NOMO-1 treated with DMSO at 0.1 percent for 48 hours (cell line): ENCODE data around the gene SPRY2.

Experiments
- DNase-seq: peaks from one replicate; lab custom pipeline; 2025; ENCODE audit not compliant: unreplicated experiment; lab: John Stamatoyannopoulos, UW

SPRY2 gene

GRCh38 chr13:80314711-80315653, 25.9 kb downstream of the SPRY2 start:
- no peak for DNase-seq

DNA sequence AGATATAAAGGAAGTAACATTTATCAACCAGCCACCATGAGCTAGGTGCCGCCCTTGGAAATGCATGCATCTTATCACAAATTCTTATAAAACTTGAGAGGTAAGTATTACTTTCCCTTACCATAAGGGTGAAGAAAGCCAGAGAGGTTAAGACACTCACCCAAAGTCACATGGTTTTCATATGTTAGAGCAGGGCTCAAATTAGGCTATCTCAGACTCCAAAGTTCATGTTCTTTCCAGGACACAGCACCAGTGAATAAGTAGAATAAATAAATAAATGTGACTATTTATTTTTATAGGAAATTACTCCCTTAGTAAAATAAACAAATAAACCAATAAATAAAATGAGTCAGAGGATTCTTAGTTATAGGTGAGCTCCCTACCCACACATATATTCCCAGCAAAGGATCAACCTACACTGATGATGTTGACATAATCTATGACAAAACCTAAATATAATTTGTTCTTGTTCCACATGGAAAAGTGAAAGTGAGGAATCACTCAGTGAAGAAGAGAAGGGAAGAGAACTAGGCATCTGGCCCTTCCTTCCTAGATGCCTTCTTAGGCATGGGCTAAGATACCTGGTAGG, 27.2 kb downstream of the SPRY2 start:
- DNase-seq, result no peak

- no peak for DNase-seq
Measured at GRCh38 chr13:80312967-80313366, 28.0 kb downstream of the SPRY2 start.

DNA sequence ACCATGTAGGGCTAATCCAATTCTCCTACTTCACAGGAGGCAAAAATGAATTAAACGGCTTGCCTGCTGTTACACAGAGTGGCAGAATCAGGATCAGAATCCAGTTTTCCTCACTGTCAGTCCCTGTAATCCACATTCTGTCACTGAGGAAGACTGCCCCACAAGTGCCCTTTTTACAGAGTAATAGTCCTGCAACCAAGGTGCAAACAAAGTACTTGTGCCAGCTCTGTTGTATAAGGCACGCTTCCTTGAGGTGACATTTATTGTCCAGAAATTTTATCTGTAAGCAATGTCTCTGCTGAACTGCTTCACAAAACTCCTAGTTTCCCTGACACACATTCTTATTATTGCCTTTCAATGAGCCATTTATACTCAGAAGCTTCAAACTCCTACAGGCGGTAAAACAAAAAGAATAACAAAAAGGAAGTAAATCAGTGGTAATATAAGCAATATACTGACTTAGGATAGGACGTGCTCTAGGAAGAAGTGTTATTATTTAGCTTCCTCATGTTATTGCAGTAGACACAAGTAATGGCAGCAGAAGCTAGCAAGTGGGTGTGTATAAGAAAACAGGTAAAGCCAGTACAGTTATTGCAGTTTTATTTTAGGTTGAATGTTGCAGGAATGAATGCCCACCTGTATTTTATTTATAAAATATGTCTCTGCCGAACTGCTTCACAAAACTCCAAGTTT, 28.8 kb downstream of the SPRY2 start:
- DNase-seq, result no peak

GRCh38 chr13:80309926-80310325, 31.0 kb downstream of the SPRY2 start:
- DNase-seq, result no peak

- no peak for DNase-seq
Measured at GRCh38 chr13:80307401-80307987, 33.4 kb downstream of the SPRY2 start.

DNA sequence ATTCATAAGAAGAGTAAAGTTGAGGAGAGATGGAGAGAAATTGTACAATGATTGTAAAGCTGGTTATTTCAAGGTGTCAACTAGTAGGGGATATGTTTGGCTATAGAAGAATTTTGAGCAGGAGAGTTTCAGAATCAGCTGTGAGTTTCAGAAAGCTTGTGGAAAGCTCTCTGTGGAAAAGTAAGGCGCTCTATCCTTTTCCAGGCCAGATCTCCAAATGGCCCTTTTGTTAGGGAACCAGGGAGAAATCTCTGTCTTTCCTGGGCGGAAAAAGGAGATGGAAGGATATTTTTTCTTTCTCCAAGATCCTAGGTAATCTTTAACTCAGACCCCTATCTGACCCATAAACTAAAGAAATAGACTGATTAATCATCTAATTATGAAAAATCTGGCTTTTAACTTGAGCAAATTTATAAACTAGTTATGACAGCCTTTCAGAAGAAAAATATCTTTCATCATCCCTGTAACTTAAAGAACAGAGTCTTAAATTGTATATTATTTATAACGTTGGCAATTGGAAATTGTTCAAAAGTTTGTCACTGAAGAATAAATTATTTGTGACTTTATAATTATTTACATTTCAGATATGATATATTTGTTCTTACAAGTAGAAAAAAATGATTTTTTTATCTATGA, 34.5 kb downstream of the SPRY2 start:
- DNase-seq, result no peak

- DNase-seq, result no peak
Measured at GRCh38 chr13:80305737-80306136, 35.2 kb downstream of the SPRY2 start.

DNA sequence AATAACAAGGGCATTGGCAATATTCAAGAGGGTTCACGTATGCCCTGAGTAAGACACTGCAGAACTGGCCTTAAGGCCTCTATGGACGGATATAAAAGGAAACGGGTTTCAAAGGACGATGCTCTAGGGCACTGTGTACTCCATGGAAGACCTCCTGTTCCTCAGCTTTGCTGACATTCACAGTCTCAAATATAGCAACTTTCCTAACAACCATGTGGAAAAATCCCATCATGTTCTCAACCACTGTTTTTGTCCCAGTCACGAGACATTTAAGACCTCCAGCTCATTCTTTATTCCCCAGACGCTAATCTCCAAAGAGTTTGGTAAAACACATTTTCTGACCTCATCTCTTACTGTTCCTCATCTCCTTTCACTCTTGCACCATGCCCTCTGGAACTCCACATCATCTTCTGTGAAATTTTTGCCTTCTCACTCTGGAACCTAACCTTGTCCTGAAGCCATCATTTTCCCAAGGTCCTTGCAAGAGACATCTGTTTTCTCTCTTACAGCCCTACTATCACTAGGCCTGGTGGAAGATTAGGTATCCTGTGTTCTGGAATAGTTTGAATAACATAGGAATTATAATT, 37.6 kb downstream of the SPRY2 start:
- no peak for DNase-seq

GRCh38 chr13:80299046-80299445, 41.9 kb downstream of the SPRY2 start:
- DNase-seq, result no peak

DNA sequence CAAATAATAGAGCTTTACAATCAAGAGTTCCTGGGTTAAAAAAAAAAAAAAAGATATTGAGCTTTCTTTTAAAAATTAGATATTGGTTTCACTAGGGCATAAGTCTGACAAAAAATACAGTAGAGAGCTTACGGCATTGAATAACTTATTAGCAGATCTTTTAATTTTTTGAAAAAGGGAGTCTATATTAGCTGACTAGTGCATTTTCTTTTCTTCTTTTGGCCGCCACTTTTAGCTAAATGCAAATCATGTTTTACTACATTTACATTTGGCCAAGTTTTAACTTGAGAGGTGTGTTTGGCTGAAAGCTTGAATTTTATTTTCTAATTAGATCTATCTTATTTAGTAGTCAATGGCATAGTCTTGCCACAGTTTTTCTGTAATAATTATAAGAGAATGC, 43.4 kb downstream of the SPRY2 start:
- DNase-seq, result no peak

- DNase-seq, result no peak
Measured at GRCh38 chr13:80297094-80297493, 43.8 kb downstream of the SPRY2 start.

DNA sequence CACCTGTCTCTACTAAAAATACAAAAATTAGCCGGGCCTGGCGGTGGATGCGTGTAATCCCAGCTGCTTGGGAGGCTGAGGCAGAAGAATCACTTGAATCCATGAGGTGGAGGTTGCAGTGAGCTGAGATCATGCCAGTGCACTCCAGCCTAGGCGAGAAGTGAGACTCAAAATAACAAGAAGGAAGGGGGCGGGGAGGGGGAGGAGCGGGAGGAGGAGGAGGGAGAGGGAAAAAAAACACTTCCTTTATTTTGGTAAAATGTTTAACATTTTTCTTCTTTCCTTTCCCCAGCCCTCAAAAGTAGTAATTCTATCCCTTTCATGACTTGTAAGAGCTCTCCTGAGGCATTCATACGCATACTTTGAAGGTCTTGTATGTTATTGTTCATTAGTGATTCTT, 44.3 kb downstream of the SPRY2 start:
- DNase-seq, result no peak

DNA sequence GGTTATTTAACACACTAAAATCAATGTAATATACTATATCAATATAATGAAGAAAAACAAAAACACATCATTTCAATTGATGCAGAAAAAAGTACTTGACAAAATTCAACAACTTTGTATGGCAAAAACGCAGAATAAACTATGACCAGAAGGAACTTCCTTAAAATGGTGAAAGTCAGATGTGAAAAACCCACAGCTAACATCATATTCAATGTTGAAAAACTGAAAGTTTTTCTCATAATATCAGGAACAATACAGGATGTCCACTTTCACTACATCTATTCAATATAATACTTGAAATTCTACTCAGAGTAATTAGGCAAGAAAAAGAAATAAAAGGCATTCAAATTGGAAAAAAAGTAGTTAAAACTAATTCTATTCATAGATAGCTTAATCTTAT, 50.3 kb downstream of the SPRY2 start:
- DNase-seq, result no peak
